ENCODE data around the gene SELENOW. TPM values are rescaled to one million over a fixed set of nuclear protein-coding genes. Genes with fewer than 3 reads are reported as not detected.

Gene SELENOW
- polyA plus RNA-seq, 3 donors, result 103 to 204 (median 171) TPM

GRCh38 chr19:47780215-47780551, 1.7 kb downstream of the SELENOW start:
- H3K4me3 ChIP-seq (replicated peaks in 1 of 3; ENCODE audit: low read depth in 2 of 3, low read length in 3 of 3), result no peak overlapping the region
- H3K4me1 Mint-ChIP-seq, result peaks cover 23% of the 10 kb centered on the region
- no peaks in the 10 kb centered on the region for H3K27me3 ChIP-seq (ENCODE audit: control insufficient read depth in 2 of 2, insufficient read depth in 2 of 2, low read length in 2 of 2)
- intact Hi-C loops (cut with micrococcal nuclease), result no loop called here
- WGBS (ENCODE audit: insufficient coverage), result 100% methylated on average over 3 of the region's 9 CpGs
- no peaks in the 10 kb centered on the region for H3K9me3 ChIP-seq (replicated peaks in 1 of 2; ENCODE audit: control insufficient read depth in 1 of 2, insufficient read depth in 1 of 2, low read length in 2 of 2)
- peaks cover 0 to 7% (median 2%) of the 10 kb centered on the region in 3 donors for H3K27me3 Mint-ChIP-seq (ENCODE audit: low read depth in 3 of 3)
- DNase-seq, result no peak
- H3K79me2 ChIP-seq (ENCODE audit: insufficient read depth, low read length), result peaks cover 13% of the 10 kb centered on the region
- H3K36me3 Mint-ChIP-seq, result peaks cover 35 to 42% of the 10 kb centered on the region in 2 donors
- H3K27ac Mint-ChIP-seq, result peak overlapping the region in 1 of 7 donors; percentile 50
- no peak overlapping the region for H3K4me2 ChIP-seq (replicated peaks; ENCODE audit: extremely low read depth, low read length, poor library complexity, severe bottlenecking)
- H3K27ac ChIP-seq (ENCODE audit: low read depth in 1 of 2, low read length in 2 of 2), result no peak overlapping the region
- H2AFZ ChIP-seq (ENCODE audit: insufficient read depth, low read depth, low read length, poor library complexity, severe bottlenecking), result no peak overlapping the region
- H3K9me3 Mint-ChIP-seq, result peaks cover 0 to 3% (median 0%) of the 10 kb centered on the region in 7 donors
- H3K4me1 ChIP-seq (ENCODE audit: control insufficient read depth in 1 of 2, insufficient read depth in 2 of 2, low read length in 2 of 2), result peaks cover 15 to 25% of the 10 kb centered on the region in 2 donors
- peak overlapping the region in 1 of 2 donors; percentile 6 for H3K4me3 Mint-ChIP-seq
- TF ChIP-seq, protein P1, sequence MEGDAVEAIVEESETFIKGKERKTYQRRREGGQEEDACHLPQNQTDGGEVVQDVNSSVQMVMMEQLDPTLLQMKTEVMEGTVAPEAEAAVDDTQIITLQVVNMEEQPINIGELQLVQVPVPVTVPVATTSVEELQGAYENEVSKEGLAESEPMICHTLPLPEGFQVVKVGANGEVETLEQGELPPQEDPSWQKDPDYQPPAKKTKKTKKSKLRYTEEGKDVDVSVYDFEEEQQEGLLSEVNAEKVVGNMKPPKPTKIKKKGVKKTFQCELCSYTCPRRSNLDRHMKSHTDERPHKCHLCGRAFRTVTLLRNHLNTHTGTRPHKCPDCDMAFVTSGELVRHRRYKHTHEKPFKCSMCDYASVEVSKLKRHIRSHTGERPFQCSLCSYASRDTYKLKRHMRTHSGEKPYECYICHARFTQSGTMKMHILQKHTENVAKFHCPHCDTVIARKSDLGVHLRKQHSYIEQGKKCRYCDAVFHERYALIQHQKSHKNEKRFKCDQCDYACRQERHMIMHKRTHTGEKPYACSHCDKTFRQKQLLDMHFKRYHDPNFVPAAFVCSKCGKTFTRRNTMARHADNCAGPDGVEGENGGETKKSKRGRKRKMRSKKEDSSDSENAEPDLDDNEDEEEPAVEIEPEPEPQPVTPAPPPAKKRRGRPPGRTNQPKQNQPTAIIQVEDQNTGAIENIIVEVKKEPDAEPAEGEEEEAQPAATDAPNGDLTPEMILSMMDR (IDR thresholded peaks at IDR 0.05), result no peak
- H3K9ac ChIP-seq (ENCODE audit: insufficient read depth, low read length, poor library complexity, severe bottlenecking), result no peak overlapping the region
- H3K36me3 ChIP-seq (replicated peaks in 1 of 2; ENCODE audit: control insufficient read depth in 1 of 2, insufficient read depth in 2 of 2, low read length in 2 of 2), result peaks cover 22 to 39% of the 10 kb centered on the region in 2 donors
- no peaks in the 10 kb centered on the region for H4K20me1 ChIP-seq (ENCODE audit: insufficient read depth, low read length)

GRCh38 chr19:47781590-47782262, 3.2 kb downstream of the SELENOW start:
- 96% methylated on average over 8 of the region's 9 CpGs for WGBS (ENCODE audit: insufficient coverage)
- Mint-ChIP-seq H3K9me3 (peaks cover 0 to 3% (median 0%) of the 10 kb centered on the region in 7 donors), H3K27me3 (ENCODE audit: low read depth in 3 of 3) (peaks cover 0 to 4% (median 3%) of the 10 kb centered on the region in 3 donors), H3K4me1 (peaks cover 23% of the 10 kb centered on the region), H3K4me3 (no peak overlapping the region), H3K36me3 (peaks cover 41 to 57% of the 10 kb centered on the region in 2 donors), H3K27ac (peak overlapping the region in 1 of 7 donors; percentile 33)
- H3K9ac ChIP-seq (ENCODE audit: insufficient read depth, low read length, poor library complexity, severe bottlenecking), result no peak overlapping the region
- no peak overlapping the region for H3K27ac ChIP-seq (ENCODE audit: low read depth in 1 of 2, low read length in 2 of 2)
- no peaks in the 10 kb centered on the region for H3K27me3 ChIP-seq (ENCODE audit: control insufficient read depth in 2 of 2, insufficient read depth in 2 of 2, low read length in 2 of 2)
- TF ChIP-seq, protein P1 (IDR thresholded peaks at IDR 0.05), result no peak
- H3K4me3 ChIP-seq (replicated peaks in 1 of 3; ENCODE audit: low read depth in 2 of 3, low read length in 3 of 3), result no peak overlapping the region
- no peak for DNase-seq
- H4K20me1 ChIP-seq (ENCODE audit: insufficient read depth, low read length), result no peaks in the 10 kb centered on the region
- intact Hi-C loops (cut with micrococcal nuclease), result no loop called here
- peaks cover 13% of the 10 kb centered on the region for H3K79me2 ChIP-seq (ENCODE audit: insufficient read depth, low read length)
- peaks cover 26 to 50% of the 10 kb centered on the region in 2 donors for H3K36me3 ChIP-seq (replicated peaks in 1 of 2; ENCODE audit: control insufficient read depth in 1 of 2, insufficient read depth in 2 of 2, low read length in 2 of 2)
- H3K4me2 ChIP-seq (replicated peaks; ENCODE audit: extremely low read depth, low read length, poor library complexity, severe bottlenecking), result no peak overlapping the region
- H3K9me3 ChIP-seq (replicated peaks in 1 of 2; ENCODE audit: control insufficient read depth in 1 of 2, insufficient read depth in 1 of 2, low read length in 2 of 2), result no peaks in the 10 kb centered on the region
- H3K4me1 ChIP-seq (ENCODE audit: control insufficient read depth in 1 of 2, insufficient read depth in 2 of 2, low read length in 2 of 2), result peaks cover 15 to 25% of the 10 kb centered on the region in 2 donors
- H2AFZ ChIP-seq (ENCODE audit: insufficient read depth, low read depth, low read length, poor library complexity, severe bottlenecking), result no peak overlapping the region
